Ovary (tissue), 9 donors: ENCODE measurements around the gene SRSF5. TPM values are rescaled to one million over a fixed set of nuclear protein-coding genes. Genes with fewer than 3 reads are reported as not detected.

Experiments used
- DNase-seq, 5 donors: peaks; one replicate each; pipeline ENCODE4 v3.0.0-alpha.2; 2019 to 2020
- H3K27ac ChIP-seq, 2 donors: fragments of 200-600 bp; one replicate each; pipeline versions ENCODE4 v1.5.1 to v1.8.0; 2019 to 2022
- H3K27me3 ChIP-seq: fragments of 200-600 bp; one replicate; pipeline ENCODE4 v1.8.0; 2022
- H3K36me3 ChIP-seq: fragments of 200-600 bp; sonication (generic); one replicate; pipeline ENCODE4 v1.5.1; 2019
- H3K4me1 ChIP-seq: one replicate; pipeline ENCODE4 v1.8.1; 2013; ENCODE audit warnings: mild to moderate bottlenecking, moderate library complexity; ENCODE audit not compliant: insufficient read depth
- H3K4me3 ChIP-seq: fragments of 200-600 bp; sonication (generic); one replicate; pipeline ENCODE4 v1.5.1; 2017
- H3K9me3 ChIP-seq, 2 donors: fragments of 200-600 bp in 1 of 2; sonication (generic) in 1 of 2; one replicate each; pipeline versions ENCODE4 v1.5.1 to v1.8.1; 2013 to 2019; ENCODE audit warnings: mild to moderate bottlenecking in 1 of 2, moderate library complexity in 1 of 2
- CTCF ChIP-seq, 3 donors: fragments of 450-650 bp in 2 of 3; fragments of 200-600 bp in 1 of 3; IDR thresholded peaks; one replicate each; pipeline versions ENCODE4 v1.5.1 to v1.8.0; 2016 to 2022; ENCODE audit warnings: antibody characterized with exemption in 3 of 3, mild to moderate bottlenecking in 1 of 3
- EP300 ChIP-seq: sonication (generic); formaldehyde crosslinking; IDR thresholded peaks from one replicate; pipeline ENCODE4 v1.6.1; 2017; ENCODE audit warnings: antibody characterized with exemption
- POLR2A ChIP-seq: fragments of 450-650 bp; IDR thresholded peaks from one replicate; pipeline ENCODE4 v1.6.1; 2017; ENCODE audit warnings: antibody characterized with exemption, mild to moderate bottlenecking, moderate library complexity
- WGBS, 3 donors: extraction: QIAGEN DNeasy Blood & Tissue Kit in 1 of 3; methylation state at CpG; one replicate each; pipeline versions ENCODE4 v1.1.5 to v1.1.7; 2013 to 2017; 5-methylcytosine and 5-hydroxymethylcytosine counted together
- intact Hi-C, 4 donors: fragments of 100-400 bp; cut with DNase I; formaldehyde crosslinking; loops; one replicate each; pipeline versions ENCODE4 v1.11.0 to v1.15.1; 2022 to 2023
- polyA plus RNA-seq, 2 donors: library from polyadenylated mRNA; stranded (reverse); fragments of 200-250 nt in 1 of 2; fragments of 350-450 nt in 1 of 2; fragmentation: Illumina TruSeq in 1 of 2; extraction: RNeasy Lipid Tissue Mini Kit (QIAGEN cat#74804) in 1 of 2; gene quantifications; one replicate each; pipeline ENCODE4 v1.2.3, GENCODE V29; 2013 to 2014
- total RNA-seq, 7 donors: library from RNA; depleted of rRNA in 2 of 7; stranded (reverse); fragments of >200 nt in 2 of 7; fragmentation: NEBNext Ultra II Directional in 3 of 7; extraction: Animal tissue kit (Norgen Biotek cat#: 25700) in 3 of 7; gene quantifications; one replicate each; pipeline versions ENCODE4 v1.1.0 to v1.2.4, GENCODE V29; 2016 to 2023
- donor health status: DM: no; HTN: no; CAD: no; lungs with moderate emphysema.
- donor health status: DM: no; HTN: no; CAD: no.
- donor health status: Bipolar disorder and iron deficiency.
- donor health status: DM: yes; HTN: yes; CAD: no.
- donor health status: DM: no; HTN: no; CAD: no.
- donor health status: DM: yes; HTN: yes; CAD: no.

Gene SRSF5
- total and polyA plus RNA-seq, 9 donors, result 273 to 446 (median 327) TPM

DNA sequence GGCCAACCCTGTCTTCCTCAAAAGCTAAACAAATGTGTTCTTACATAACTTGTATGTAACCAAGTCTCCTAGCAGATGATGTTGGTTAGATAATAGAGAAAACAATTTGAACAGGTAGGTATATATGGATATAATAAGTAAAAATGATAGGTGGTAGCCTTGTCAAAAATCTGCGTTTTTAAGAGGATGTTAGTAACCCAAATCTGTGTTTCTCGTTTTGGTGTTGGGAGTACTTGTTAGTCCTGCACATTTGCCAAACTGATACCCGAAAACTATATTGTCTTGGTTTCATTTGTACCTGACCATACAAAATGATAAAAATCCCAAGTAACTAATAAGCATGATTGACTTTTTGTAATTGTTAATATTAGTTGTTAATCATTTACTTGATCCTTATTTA is 8.1 kb downstream of the SRSF5 start:
- TF ChIP-seq CTCF (IDR thresholded peaks at IDR 0.05), result no peak
- no peak for TF ChIP-seq EP300
- no peak for TF ChIP-seq POLR2A
- Histone ChIP-seq H3K36me3 (no peaks in the 10 kb centered on the region), H3K27ac (no peak overlapping the region), H3K4me3 (no peak overlapping the region), H3K4me1 (peaks cover 4% of the 10 kb centered on the region), H3K9me3 (no peaks in the 10 kb centered on the region), H3K27me3 (no peaks in the 10 kb centered on the region)
- 73 to 77% (median 73%) methylated on average over 3 of the region's 3 CpGs for WGBS, 3 donors
- intact Hi-C loops, result no loop called here
- DNase-seq, result no peak

DNA sequence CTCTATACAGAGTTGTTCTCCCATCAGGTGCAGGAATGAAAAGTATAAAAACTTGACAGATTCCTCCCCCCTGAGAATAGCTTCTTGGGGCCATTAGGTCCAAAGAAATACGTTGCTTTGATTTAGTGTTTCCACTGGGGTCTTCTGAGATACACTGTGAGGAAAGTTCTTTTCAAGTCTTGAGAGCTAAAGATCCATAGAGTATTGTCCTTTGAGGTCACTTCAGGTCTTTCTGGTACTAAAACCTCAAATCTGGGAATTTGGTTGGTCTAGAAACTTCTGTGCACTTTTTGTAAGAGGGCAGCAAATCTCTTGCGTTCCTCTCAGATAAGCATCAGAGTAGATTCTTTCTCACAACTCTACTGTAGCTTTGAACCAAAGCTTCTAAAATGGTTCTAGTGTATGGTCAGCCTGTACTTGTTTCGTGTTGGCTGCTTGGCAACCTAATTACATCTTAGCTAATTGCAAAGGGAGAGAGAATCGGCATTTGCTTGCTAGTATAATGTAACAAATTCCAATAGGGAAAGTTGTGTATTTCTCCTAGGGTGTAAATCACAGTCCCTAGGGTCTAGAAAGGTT is 10.0 kb downstream of the SRSF5 start:
- 80 to 91% (median 83%) methylated on average over 4 of the region's 4 CpGs for WGBS, 3 donors
- H3K27me3 ChIP-seq, result no peaks in the 10 kb centered on the region
- TF ChIP-seq CTCF (IDR thresholded peaks at IDR 0.05), result no peak
- TF ChIP-seq POLR2A, result no peak
- no peak for TF ChIP-seq EP300
- no peaks in the 10 kb centered on the region for H3K9me3 ChIP-seq
- H3K27ac ChIP-seq, result no peak overlapping the region
- peaks cover 3% of the 10 kb centered on the region for H3K4me1 ChIP-seq
- no peaks in the 10 kb centered on the region for H3K36me3 ChIP-seq
- no peak for DNase-seq
- no peak overlapping the region for H3K4me3 ChIP-seq
- intact Hi-C loops, result no loop called here

DNA sequence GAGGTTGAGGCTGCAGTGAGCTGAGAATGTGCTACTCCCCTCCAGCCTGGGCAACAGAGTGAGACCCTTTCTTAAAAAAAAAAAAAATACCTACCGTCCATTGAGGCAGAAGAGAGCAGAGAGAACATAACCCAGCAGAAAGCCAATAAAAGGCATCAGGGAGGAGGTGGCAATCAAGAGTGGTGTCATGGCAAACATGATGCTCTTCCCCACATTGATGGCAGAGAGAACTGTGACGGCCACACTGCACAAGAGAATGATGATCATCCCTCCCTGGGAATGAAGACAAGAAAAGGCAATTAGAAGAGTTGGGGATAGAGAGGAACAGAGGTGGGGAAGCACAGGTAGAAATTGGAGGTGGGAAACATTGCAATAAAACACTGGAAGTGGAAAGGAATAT is 12.1 kb downstream of the SRSF5 start:
- Histone ChIP-seq H3K27ac (no peak overlapping the region), H3K36me3 (no peaks in the 10 kb centered on the region), H3K4me3 (no peak overlapping the region), H3K9me3 (no peaks in the 10 kb centered on the region), H3K4me1 (peaks cover 3% of the 10 kb centered on the region), H3K27me3 (no peaks in the 10 kb centered on the region)
- DNase-seq, result no peak
- intact Hi-C loops, result no loop called here
- no peak for TF ChIP-seq POLR2A
- no peak for TF ChIP-seq CTCF (IDR thresholded peaks at IDR 0.05)
- TF ChIP-seq EP300, result no peak
- 80 to 95% (median 86%) methylated on average over 2 of the region's 2 CpGs for WGBS, 3 donors

DNA sequence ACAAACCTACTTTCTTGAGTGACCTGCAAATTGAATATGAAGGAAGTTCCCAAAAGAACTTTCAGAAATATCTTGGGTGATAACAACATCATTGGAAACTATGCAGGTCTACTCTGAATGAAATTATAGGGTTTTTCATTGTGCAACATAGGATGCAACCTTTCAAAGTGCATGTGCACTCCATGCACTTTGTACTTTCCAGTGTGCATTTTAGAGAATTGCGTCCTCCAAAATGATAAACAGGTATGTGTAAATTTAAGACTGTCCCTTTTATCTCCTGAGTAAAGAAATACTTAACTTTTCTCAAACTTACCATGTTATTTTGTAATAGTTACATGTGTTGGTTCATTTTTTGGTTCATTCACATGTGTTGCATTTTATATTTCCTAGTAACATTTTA is 13.2 kb downstream of the SRSF5 start:
- Histone ChIP-seq H3K4me3 (no peak overlapping the region), H3K36me3 (no peaks in the 10 kb centered on the region), H3K4me1 (peaks cover 3% of the 10 kb centered on the region), H3K27me3 (no peaks in the 10 kb centered on the region), H3K9me3 (no peaks in the 10 kb centered on the region), H3K27ac (no peak overlapping the region)
- 91 to 94% (median 92%) methylated on average over 1 of the region's 1 CpG for WGBS, 3 donors
- no peak for DNase-seq
- TF ChIP-seq CTCF (IDR thresholded peaks at IDR 0.05), result no peak
- TF ChIP-seq EP300, result no peak
- TF ChIP-seq POLR2A, result no peak
- intact Hi-C loops, result no loop called here
